Upper lobe of left lung (tissue), 6 donors: ENCODE measurements around the gene NISCH. TPM values are rescaled to one million over a fixed set of nuclear protein-coding genes. Genes with fewer than 3 reads are reported as not detected.

ENCODE experiments used
- ATAC-seq, 2 donors: fragments of 200-7000 bp; cut with Tn5 transposase; one replicate each; pipeline ENCODE4 v1.9.1; 2022; ENCODE audit warnings: mild to moderate bottlenecking in 2 of 2, moderate library complexity in 2 of 2; ENCODE audit not compliant: low FRiP score in 2 of 2
- DNase-seq, 2 donors: peaks; one replicate each; pipeline ENCODE4 v3.0.0-alpha.2; 2019 to 2020
- H3K27ac ChIP-seq, 4 donors: fragments of 200-600 bp; sonication (generic); one replicate each; pipeline ENCODE4 v1.5.1; 2016 to 2019
- H3K27me3 ChIP-seq, 4 donors: fragments of 200-600 bp; sonication (generic); one replicate each; pipeline ENCODE4 v1.5.1; 2017 to 2019
- H3K36me3 ChIP-seq, 4 donors: fragments of 200-600 bp; sonication (generic); one replicate each; pipeline ENCODE4 v1.5.1; 2016 to 2019
- H3K4me1 ChIP-seq, 4 donors: fragments of 200-600 bp; sonication (generic); one replicate each; pipeline ENCODE4 v1.5.1; 2018 to 2019
- H3K4me3 ChIP-seq, 4 donors: fragments of 200-600 bp; sonication (generic); one replicate each; pipeline ENCODE4 v1.5.1; 2017 to 2019; ENCODE audit warnings: mild to moderate bottlenecking in 2 of 4, moderate library complexity in 1 of 4
- H3K9me3 ChIP-seq, 4 donors: fragments of 200-600 bp; sonication (generic); one replicate each; pipeline ENCODE4 v1.5.1; 2018 to 2019
- CTCF ChIP-seq, 6 experiments: fragments of 450-650 bp in 4 of 6; fragments of 200-600 bp in 2 of 6; sonication (generic) in 2 of 6; IDR thresholded peaks; one replicate each; pipeline ENCODE4 v1.5.1; 2016 to 2019; ENCODE audit warnings: antibody characterized with exemption in 6 of 6
- EP300 ChIP-seq, 4 donors: sonication (generic); formaldehyde crosslinking; IDR thresholded peaks; one replicate each; pipeline ENCODE4 v1.5.1; 2017; ENCODE audit warnings: antibody characterized with exemption in 4 of 4, control low read depth in 2 of 4
- POLR2A ChIP-seq, 4 donors: fragments of 450-650 bp; IDR thresholded peaks; one replicate each; pipeline ENCODE4 v1.5.1; 2016 to 2017; ENCODE audit warnings: antibody characterized with exemption in 4 of 4, mild to moderate bottlenecking in 2 of 4
- POLR2AphosphoS5 ChIP-seq, 2 donors: sonication (generic); formaldehyde crosslinking; IDR thresholded peaks; one replicate each; pipeline ENCODE4 v1.5.1; 2017; ENCODE audit warnings: antibody characterized with exemption in 2 of 2
- WGBS, 2 donors: methylation state at CpG; one replicate each; pipeline ENCODE4 v1.1.5; 2017 to 2018; 5-methylcytosine and 5-hydroxymethylcytosine counted together
- total RNA-seq, 6 donors: library from RNA; depleted of rRNA in 4 of 6; stranded (reverse); fragments of >200 nt in 4 of 6; gene quantifications; one replicate each; pipeline versions ENCODE4 v1.1.0 to v1.2.1, GENCODE V29; 2016 to 2021
- donor health status: DM: no; HTN: no; CAD: no; lungs with moderate emphysema.
- donor health status: DM: no; HTN: yes; CAD: no; lungs with severe emphysema.

The NISCH gene
- total RNA-seq, 6 donors from 2014 or later: 60.7 to 288 (median 83.0) TPM

DNA sequence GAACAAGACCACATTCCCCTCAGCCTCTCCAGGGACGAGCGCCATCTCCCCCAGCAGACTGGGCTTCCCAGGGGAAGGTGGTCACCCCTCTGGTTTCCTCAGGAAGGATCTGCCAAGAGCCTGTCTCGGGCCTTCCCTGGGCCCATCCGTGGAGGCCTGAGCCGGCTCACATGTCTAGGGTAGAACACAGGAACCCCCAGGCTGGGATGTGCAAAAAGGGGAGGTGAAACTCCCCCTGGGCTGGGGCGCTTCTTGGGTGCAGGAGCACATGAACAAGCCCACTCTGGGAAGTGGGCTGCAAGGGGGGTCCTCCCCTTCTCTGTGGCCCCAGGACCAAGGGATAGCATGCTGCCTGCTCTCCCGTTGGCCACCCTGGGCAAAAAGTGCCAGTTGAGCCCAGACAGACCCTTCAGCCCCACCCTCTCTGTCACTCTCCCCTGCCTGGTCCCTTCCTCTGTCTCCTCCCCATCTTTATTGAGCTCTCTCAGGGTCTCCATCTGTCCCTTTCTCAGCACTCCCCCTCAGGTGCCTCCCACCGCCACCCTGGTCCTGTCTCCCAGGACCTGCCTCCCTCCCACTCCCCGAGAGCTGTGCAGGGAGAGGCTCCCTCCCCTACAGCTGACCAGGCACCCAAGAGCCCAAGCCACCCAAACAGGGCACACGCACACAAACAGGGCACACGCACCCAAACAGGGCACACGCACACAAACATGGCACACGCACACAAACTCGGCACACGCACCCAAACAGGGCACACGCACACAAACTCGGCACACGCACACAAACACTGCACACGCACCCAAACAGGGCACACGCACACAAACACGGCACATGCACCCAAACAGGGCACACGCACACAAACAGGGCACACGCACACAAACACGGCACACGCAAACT lies 11.4 kb upstream of the NISCH start:
- Histone ChIP-seq H3K36me3 (peaks cover 0 to 4% (median 0%) of the 10 kb centered on the region in 4 donors), H3K27me3 (no peaks in the 10 kb centered on the region), H3K4me3 (peak overlapping the region; percentile 26 to 58 (median 46)), H3K9me3 (no peaks in the 10 kb centered on the region), H3K27ac (peak overlapping the region; percentile 32 to 78 (median 56)), H3K4me1 (peaks cover 10 to 37% (median 24%) of the 10 kb centered on the region in 4 donors)
- 70 to 71% methylated on average over 22 to 23 of the region's 25 CpGs for WGBS, 2 donors
- ATAC-seq (no peak), DNase-seq (no peak)
- TF ChIP-seq EP300 (IDR thresholded peaks at IDR 0.05): no peak
- TF ChIP-seq CTCF (IDR thresholded peaks at IDR 0.05): no peak
- TF ChIP-seq POLR2AphosphoS5 (IDR thresholded peaks at IDR 0.05): no peak
- no peak for TF ChIP-seq POLR2A (IDR thresholded peaks at IDR 0.05)

DNA sequence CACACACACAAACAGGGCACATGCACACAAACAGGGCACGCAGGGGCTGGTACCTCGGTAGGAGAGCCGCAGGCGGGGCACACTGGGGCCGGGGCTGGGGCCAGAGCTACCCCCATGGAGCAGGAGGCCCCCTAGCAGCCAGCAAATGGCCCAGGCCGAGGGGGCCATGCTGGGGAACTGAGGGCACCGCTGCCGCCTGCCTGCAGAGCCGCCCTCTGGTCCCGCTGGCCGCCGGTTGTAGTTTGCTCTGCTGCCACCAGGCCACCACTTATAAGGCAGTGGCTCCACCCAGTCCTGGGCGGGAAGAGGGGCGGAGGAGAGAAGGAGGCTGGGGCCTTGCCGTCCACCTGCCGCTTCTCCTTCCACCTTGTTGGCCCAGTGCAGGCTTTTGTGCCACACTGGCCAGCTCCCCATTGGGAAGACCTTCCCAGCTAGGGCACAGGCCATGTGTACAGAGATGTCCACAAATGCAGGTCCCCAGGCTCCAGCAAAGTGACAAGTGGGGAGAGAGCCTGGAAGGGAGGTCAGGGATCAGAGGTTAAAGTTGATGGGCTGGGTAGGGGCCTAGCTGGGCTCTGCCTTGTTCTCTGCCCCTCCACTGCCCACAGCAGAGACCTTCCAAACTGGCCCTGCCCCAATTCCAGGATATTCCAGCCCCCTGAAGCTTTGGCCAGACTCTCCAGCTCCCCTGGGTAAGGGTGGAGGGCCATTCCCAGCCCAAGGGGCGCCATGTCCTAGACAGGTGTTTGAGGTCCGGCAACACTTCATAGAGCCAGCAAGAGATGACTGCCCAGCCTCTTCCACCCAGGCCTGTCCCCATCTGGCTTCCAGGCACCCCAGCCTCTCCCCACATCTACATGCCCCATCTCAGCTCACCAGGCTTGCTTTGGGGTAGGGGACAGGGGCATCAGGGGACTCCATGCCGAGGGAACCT lies 10.3 kb upstream of the NISCH start, which contains the start of gene SEMA3G:
TSS of gene SEMA3G (minus strand) at position 244 of the 934 bp plus-strand sequence. CDS start at position 168, 76 bp downstream.
- H3K36me3 ChIP-seq: no peaks in the 10 kb centered on the region
- H3K27me3 ChIP-seq: no peaks in the 10 kb centered on the region
- 16 to 51% methylated on average over 4 to 17 of the region's 19 CpGs for WGBS, 2 donors
- peak; percentile 90 for DNase-seq
- peaks cover 12 to 27% (median 20%) of the 10 kb centered on the region in 4 donors for H3K4me1 ChIP-seq
- peak within 1 kb of the TSS; percentile 32 to 78 (median 56) for H3K27ac ChIP-seq
- no peak for TF ChIP-seq EP300 (IDR thresholded peaks at IDR 0.05)
- peak in 2 of 4 donors; percentile 63 to 67 for TF ChIP-seq POLR2A (IDR thresholded peaks at IDR 0.05)
- peak; percentile 23 to 83 for TF ChIP-seq POLR2AphosphoS5 (IDR thresholded peaks at IDR 0.05)
- peak; percentile 68 to 96 (median 92) for TF ChIP-seq CTCF (IDR thresholded peaks at IDR 0.05)
- H3K4me3 ChIP-seq: peak within 1 kb of the TSS; percentile 26 to 58 (median 46)
- H3K9me3 ChIP-seq: no peaks in the 10 kb centered on the region
- peak; percentile 77 to 83 for ATAC-seq

GRCh38 chr3:52446042-52446441 lies 9.4 kb upstream of the NISCH start:
- Histone ChIP-seq H3K27me3 (no peaks in the 10 kb centered on the region), H3K27ac (peak overlapping the region in 2 of 4 donors; percentile 29 to 36), H3K4me3 (no peak overlapping the region), H3K4me1 (peaks cover 15 to 26% (median 17%) of the 10 kb centered on the region in 4 donors), H3K9me3 (no peaks in the 10 kb centered on the region), H3K36me3 (no peaks in the 10 kb centered on the region)
- WGBS, 2 donors: 83 to 100% methylated on average over 1 to 4 of the region's 4 CpGs
- ATAC-seq (no peak), DNase-seq (no peak)
- TF ChIP-seq POLR2A (IDR thresholded peaks at IDR 0.05): no peak
- TF ChIP-seq CTCF (IDR thresholded peaks at IDR 0.05): no peak
- no peak for TF ChIP-seq EP300 (IDR thresholded peaks at IDR 0.05)
- TF ChIP-seq POLR2AphosphoS5 (IDR thresholded peaks at IDR 0.05): no peak

DNA sequence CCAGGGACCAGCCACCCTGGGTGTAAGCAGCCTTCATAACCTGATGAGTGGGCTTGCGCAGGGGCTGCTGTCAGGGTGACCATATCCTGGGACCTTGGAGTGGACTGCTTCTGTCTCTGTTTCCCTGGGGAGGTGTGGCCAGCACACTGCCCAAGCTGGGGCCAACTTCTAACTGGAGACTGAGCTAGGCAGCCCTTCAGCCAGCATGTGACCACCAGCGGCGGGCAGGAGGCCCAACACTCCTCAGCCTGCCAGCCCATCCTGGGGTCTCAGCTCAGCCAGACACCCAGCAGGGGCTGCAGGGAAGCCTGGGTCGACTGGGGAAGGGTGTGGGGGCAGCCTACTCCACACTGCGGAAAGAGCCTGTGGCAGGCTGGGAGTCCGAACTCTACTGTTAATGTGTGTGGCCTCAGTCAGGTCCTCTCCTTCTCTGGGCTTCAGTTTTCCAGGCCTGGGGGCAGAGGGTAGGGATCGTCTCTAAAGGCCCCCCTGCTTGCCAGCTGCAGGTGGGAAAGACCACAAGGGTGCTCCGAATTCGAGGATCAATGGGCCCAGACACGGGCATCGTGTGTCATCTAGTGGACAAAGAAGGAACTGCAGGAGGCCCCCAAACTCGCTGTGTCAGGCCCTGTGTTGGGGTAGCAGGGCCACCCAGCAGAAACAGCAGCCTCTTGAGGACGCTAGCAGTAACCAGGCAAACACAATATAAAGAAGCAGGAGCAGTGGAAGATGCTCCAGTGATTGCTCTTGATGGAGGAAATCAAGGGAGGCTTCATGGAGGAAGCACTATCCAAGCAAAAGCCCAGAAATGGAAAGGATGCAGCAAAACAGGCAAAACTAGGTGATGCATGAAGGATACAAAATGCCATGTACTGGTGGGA lies 8.5 kb upstream of the NISCH start:
- peak in 1 of 2 donors; percentile 61 for DNase-seq

More for the DNA sequence above, 8.5 kb upstream of the NISCH start:
- H3K27me3 ChIP-seq: no peaks in the 10 kb centered on the region
- no peaks in the 10 kb centered on the region for H3K9me3 ChIP-seq
- ATAC-seq: peak in 1 of 2 donors; percentile 78
- peak; percentile 97 to 100 (median 98) for TF ChIP-seq CTCF (IDR thresholded peaks at IDR 0.05)
- no peak for TF ChIP-seq POLR2AphosphoS5 (IDR thresholded peaks at IDR 0.05)
- H3K27ac ChIP-seq: peak overlapping the region in 2 of 4 donors; percentile 29 to 36
- H3K4me1 ChIP-seq: peaks cover 15 to 21% (median 17%) of the 10 kb centered on the region in 4 donors
- no peak overlapping the region for H3K4me3 ChIP-seq
- WGBS, 2 donors: 0 to 36% methylated on average over 6 to 13 of the region's 13 CpGs
- H3K36me3 ChIP-seq: no peaks in the 10 kb centered on the region
